HG03460 (cell line): ENCODE results near the gene SYTL1.

Source experiments
- ATAC-seq: cut with Tn5 transposase; IDR thresholded peaks from one replicate; pipeline ENCODE4 v1.9.1; 2021; ENCODE audit not compliant: unreplicated experiment

SYTL1 gene

GRCh38 chr1:27400082-27400962 lies 58.5 kb downstream of the SYTL1 start:
- ATAC-seq = no peak

DNA sequence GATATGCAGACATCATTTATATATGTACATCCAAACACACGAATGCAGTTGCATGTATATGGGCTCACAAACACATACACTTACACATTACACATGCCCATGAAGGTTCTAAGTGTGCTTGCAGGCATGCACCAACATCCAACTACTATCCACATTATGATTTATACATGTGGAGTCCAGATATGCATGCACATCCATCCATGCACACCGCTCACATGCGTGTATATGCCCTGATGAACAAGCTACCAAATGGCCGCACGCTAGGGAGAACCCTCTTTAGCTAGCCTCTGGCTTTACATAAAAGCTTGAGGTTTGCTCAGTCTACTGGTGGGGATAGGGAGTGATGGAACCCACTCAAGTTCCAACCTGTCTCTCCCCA lies 59.1 kb downstream of the SYTL1 start:
- ATAC-seq = no peak

DNA sequence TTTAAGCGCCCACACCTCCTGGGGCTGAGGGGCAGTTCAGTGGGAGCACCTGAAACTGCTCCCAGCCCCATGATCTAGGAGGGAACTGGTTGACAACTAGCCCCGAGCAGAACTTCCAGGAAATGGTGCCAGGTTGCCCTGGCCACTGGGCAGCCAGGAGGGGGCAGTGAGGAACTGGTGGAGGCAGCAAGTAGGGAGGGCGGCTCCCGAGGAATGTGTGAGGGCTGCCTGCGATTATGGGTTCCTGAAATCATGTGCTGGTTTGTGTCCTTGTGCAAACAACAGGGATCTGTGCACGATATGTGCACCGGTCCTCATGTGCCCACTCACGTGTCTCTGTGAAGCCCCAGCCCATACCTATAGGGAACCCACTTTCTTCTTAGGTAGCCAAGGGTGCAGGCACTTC lies 60.5 kb downstream of the SYTL1 start:
- no peak for ATAC-seq

GRCh38 chr1:27403065-27403726 lies 61.4 kb downstream of the SYTL1 start:
- ATAC-seq = peak; percentile 63
